PC-9 (cell line): ENCODE measurements around the gene WWC2. TPM values are rescaled to one million over a fixed set of nuclear protein-coding genes. Genes with fewer than 3 reads are reported as not detected.

Source experiments
- BruUV-seq: library from RNA; stranded (reverse); fragments of 400-500 nt; replicated peaks from 2 replicates; lab custom pipeline; 2021; lab: Mats Ljungman, UMichigan
- CTCF ChIA-PET: fragments of 300-600 bp; sonication (Branson Sonifier 250); formaldehyde crosslinking; loops from one replicate; lab custom pipeline; 2022; ENCODE audit warnings: antibody characterized with exemption; lab: Charles Lee
- POLR2A ChIA-PET: fragments of 300-600 bp; sonication (Branson Sonifier 250); formaldehyde crosslinking; loops from one replicate; lab custom pipeline; 2022; ENCODE audit warnings: antibody characterized with exemption; ENCODE audit not compliant: unreplicated experiment; lab: Charles Lee
- DNase-seq, 2 experiments: peaks; one replicate each; pipeline versions ENCODE4 v3.0.0 to v3.0.0-alpha.2; 2015 to 2022; ENCODE audit warnings: mixed read lengths in 1 of 2
- H2AFZ ChIP-seq: fragments of 200-600 bp; sonication (generic); 2 replicates; pipeline ENCODE4 v1.8.1; 2017; ENCODE audit warnings: antibody characterized with exemption
- H3F3A ChIP-seq: fragments of 200-600 bp; sonication (generic); 2 replicates; pipeline ENCODE4 v1.8.1; 2017; ENCODE audit warnings: antibody characterized with exemption, mild to moderate bottlenecking, low read depth; ENCODE audit not compliant: insufficient read depth
- H3K27ac ChIP-seq: fragments of 200-600 bp; sonication (generic); 2 replicates; pipeline ENCODE4 v1.6.1; 2016; ENCODE audit warnings: mixed run types
- H3K27me3 ChIP-seq: fragments of 200-600 bp; sonication (generic); 2 replicates; pipeline ENCODE4 v1.6.1; 2016; ENCODE audit warnings: low read depth, mixed run types; ENCODE audit not compliant: insufficient read depth
- H3K36me3 ChIP-seq: fragments of 200-600 bp; sonication (generic); 2 replicates; pipeline ENCODE4 v1.6.1; 2016; ENCODE audit warnings: low read depth, mixed run types
- H3K4me1 ChIP-seq: fragments of 200-600 bp; sonication (generic); replicated peaks from 2 replicates; pipeline ENCODE4 v1.6.1; 2016; ENCODE audit warnings: mixed run types; ENCODE audit not compliant: insufficient read depth
- H3K4me2 ChIP-seq: fragments of 200-600 bp; sonication (generic); 2 replicates; pipeline ENCODE4 v1.6.1; 2017; ENCODE audit warnings: mixed run types
- H3K4me3 ChIP-seq: fragments of 200-600 bp; sonication (generic); 2 replicates; pipeline ENCODE4 v1.6.1; 2016; ENCODE audit warnings: mixed run types
- H3K79me2 ChIP-seq: fragments of 200-600 bp; sonication (generic); 2 replicates; pipeline ENCODE4 v1.6.1; 2017; ENCODE audit warnings: low read depth, mixed run types
- H3K9me2 ChIP-seq: fragments of 200-600 bp; sonication (generic); 2 replicates; pipeline ENCODE4 v1.8.1; 2017; ENCODE audit warnings: mild to moderate bottlenecking; ENCODE audit not compliant: insufficient read depth
- H3K9me3 ChIP-seq: fragments of 200-600 bp; sonication (generic); 2 replicates; pipeline ENCODE4 v1.8.1; 2016; ENCODE audit warnings: low read depth; ENCODE audit not compliant: insufficient read depth
- H4K20me1 ChIP-seq: fragments of 200-600 bp; sonication (generic); 2 replicates; pipeline ENCODE4 v1.8.1; 2017; ENCODE audit not compliant: insufficient read depth
- EZH2 ChIP-seq: fragments of 200-600 bp; sonication (generic); IDR thresholded peaks from 2 replicates; pipeline ENCODE4 v1.8.0; 2017; ENCODE audit warnings: antibody characterized with exemption, low read depth
- intact Hi-C: fragments of 100-400 bp; cut with micrococcal nuclease; formaldehyde crosslinking; loops from one replicate; pipeline ENCODE4 v1.10.0; 2022; ENCODE audit not compliant: unreplicated experiment
- total RNA-seq: library from RNA; stranded (reverse); gene quantifications from 2 replicates; pipeline ENCODE4 v1.2.3, GENCODE V29; 2021
- TF ChIP-seq, protein P1 (sequence below): fragments of 200-600 bp; sonication (generic); conservative IDR thresholded peaks from 2 replicates; pipeline ENCODE4 v1.6.1; 2017; ENCODE audit warnings: mixed run types, antibody characterized with exemption, mild to moderate bottlenecking, moderate library complexity

The WWC2 gene
- total RNA-seq, 1 experiment from 2014 or later = 42.3 TPM

DNA sequence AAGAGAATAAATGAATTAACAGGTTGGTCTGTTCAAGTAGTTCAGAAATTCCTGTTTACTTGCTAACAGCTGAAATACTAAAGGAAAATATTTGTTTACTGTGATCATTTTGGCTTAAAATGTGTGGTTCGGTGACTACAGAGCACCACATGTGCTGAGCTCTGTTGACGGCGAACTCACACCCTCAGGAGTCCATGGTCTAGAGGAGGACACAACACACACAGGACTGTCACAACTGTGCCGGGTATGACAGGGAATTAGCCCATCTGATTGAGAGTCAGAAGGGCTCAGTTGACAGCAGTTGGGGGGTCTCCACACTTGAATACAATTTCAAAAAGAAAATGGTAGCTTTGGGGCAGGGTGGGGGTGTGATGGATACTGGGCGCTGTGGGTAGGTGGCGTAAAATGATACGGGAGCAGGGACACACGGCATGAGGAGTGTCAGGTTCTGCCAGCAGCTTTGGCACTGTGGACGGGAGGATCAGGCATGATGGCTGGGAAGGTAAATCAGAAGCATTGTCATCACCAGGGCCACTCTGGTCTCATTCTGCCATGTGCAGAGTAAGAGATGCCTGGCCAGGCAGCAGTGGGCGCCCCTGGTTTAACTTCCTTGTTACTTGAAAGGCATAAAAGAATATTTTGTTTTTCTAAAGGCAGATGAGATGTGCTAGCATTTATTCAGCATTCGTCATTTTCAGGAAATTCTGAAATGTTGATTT is 187.7 kb downstream of the WWC2 start:
- Histone ChIP-seq H3K27me3 (no peaks in the 10 kb centered on the region), H3K27ac (no peak overlapping the region), H3K9me2 (no peaks in the 10 kb centered on the region), H3K36me3 (no peaks in the 10 kb centered on the region), H3K9me3 (no peaks in the 10 kb centered on the region), H4K20me1 (no peaks in the 10 kb centered on the region), H3K79me2 (no peaks in the 10 kb centered on the region), H3K4me1 (no peaks in the 10 kb centered on the region), H3K4me3 (no peak overlapping the region), H3K4me2 (no peak overlapping the region), H2AFZ (no peak overlapping the region), H3F3A (no peaks in the 10 kb centered on the region)
- no TSS peak for BruUV-seq
- intact Hi-C loops = no loop called here
- POLR2A ChIA-PET = no interaction called here
- no peak for DNase-seq
- CTCF ChIA-PET = no interaction called here
- TF ChIP-seq EZH2 = no peak
- TF ChIP-seq, protein P1, sequence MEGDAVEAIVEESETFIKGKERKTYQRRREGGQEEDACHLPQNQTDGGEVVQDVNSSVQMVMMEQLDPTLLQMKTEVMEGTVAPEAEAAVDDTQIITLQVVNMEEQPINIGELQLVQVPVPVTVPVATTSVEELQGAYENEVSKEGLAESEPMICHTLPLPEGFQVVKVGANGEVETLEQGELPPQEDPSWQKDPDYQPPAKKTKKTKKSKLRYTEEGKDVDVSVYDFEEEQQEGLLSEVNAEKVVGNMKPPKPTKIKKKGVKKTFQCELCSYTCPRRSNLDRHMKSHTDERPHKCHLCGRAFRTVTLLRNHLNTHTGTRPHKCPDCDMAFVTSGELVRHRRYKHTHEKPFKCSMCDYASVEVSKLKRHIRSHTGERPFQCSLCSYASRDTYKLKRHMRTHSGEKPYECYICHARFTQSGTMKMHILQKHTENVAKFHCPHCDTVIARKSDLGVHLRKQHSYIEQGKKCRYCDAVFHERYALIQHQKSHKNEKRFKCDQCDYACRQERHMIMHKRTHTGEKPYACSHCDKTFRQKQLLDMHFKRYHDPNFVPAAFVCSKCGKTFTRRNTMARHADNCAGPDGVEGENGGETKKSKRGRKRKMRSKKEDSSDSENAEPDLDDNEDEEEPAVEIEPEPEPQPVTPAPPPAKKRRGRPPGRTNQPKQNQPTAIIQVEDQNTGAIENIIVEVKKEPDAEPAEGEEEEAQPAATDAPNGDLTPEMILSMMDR = no peak

DNA sequence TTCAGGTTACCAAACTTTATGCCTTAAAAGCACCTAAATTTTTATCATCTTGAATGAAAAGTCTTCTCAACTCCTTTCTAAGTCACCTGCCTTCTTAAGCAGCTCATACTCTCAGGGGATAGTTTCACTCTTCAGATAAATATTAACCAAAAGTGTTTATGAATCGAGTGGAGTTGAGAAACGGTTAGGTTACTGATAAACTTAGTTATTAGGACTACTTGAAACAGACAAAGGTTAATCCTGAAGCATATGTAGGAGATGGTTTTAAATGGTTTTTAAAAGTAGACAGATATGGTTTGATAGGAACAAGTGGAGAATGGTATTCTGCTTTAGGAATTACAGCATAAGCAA is 188.2 kb downstream of the WWC2 start:
- intact Hi-C loops = no loop called here
- DNase-seq = no peak
- CTCF ChIA-PET = no interaction called here
- Histone ChIP-seq H3K27me3 (no peaks in the 10 kb centered on the region), H3F3A (no peaks in the 10 kb centered on the region), H3K4me2 (no peak overlapping the region), H3K9me2 (no peaks in the 10 kb centered on the region), H3K9me3 (no peaks in the 10 kb centered on the region), H3K4me1 (no peaks in the 10 kb centered on the region), H2AFZ (no peak overlapping the region), H3K27ac (no peak overlapping the region), H3K79me2 (no peaks in the 10 kb centered on the region), H3K4me3 (no peak overlapping the region), H4K20me1 (no peaks in the 10 kb centered on the region), H3K36me3 (no peaks in the 10 kb centered on the region)
- TF ChIP-seq, protein P1 = no peak
- POLR2A ChIA-PET = no interaction called here
- BruUV-seq = no TSS peak

DNA sequence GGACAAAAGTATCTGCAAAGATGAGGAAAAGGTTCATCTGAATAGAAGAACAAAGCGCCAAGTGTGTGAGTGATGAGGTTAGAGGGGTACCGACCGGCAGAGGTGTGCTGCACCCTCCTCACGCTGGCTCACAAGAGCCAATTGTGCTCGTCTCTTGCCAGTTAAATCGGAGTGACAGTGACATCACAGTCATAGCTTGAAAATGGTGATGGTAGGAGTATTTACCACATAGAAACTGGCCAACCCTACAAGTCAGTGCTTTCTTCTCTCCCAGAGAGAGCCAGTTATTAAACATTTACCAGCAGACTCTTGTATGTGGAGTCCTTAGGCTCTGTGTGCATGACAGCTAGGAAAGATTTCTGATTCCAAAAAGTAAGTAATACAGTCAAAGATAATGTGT is 188.6 kb downstream of the WWC2 start:
- ChIA-PET CTCF (no interaction called here), POLR2A (no interaction called here)
- Histone ChIP-seq H4K20me1 (no peaks in the 10 kb centered on the region), H3K4me3 (no peak overlapping the region), H3K4me2 (no peak overlapping the region), H3K4me1 (no peaks in the 10 kb centered on the region), H3K36me3 (no peaks in the 10 kb centered on the region), H3K27ac (no peak overlapping the region), H3K79me2 (no peaks in the 10 kb centered on the region), H3K9me2 (no peaks in the 10 kb centered on the region), H3F3A (no peaks in the 10 kb centered on the region), H3K27me3 (no peaks in the 10 kb centered on the region), H3K9me3 (no peaks in the 10 kb centered on the region), H2AFZ (no peak overlapping the region)
- intact Hi-C loops = no loop called here
- TF ChIP-seq EZH2 = no peak
- TF ChIP-seq, protein P1 = no peak
- DNase-seq = no peak
- BruUV-seq = no TSS peak
